ENCODE measurements around the gene MCM3AP. TPM values are rescaled to one million over a fixed set of nuclear protein-coding genes. Genes with fewer than 3 reads are reported as not detected.

Gene MCM3AP
- total RNA-seq, result 130 TPM

GRCh38 chr21:46285206-46285661 is at the start of gene MCM3AP:
MCM3AP (minus strand) TSS chr21:46285611; CDS start chr21:46285286, 325 bp downstream.

GRCh38 chr21:46323710-46324389 is 38.4 kb upstream of the MCM3AP start, which contains the start of the genes C21orf58 and PCNT:
C21orf58 (minus strand) TSS chr21:46323870; CDS start chr21:46322738, 1,132 bp downstream.
PCNT (plus strand) TSS chr21:46324156; CDS start chr21:46324229, 73 bp downstream.

GRCh38 chr21:46285761-46286647 is 593 bp upstream of the MCM3AP start, which contains the start of gene YBEY:
YBEY (plus strand) TSS chr21:46286342; CDS start chr21:46286914, 572 bp downstream.

GRCh38 chr21:46228345-46229051 is 56.9 kb downstream of the MCM3AP start, which contains the start of gene LSS:
LSS (minus strand) TSS chr21:46228774; CDS start chr21:46228745, 29 bp downstream.

Other genes starting within 250 kb of the MCM3AP start
- 17.8 TPM for gene COL6A2, start 187.5 kb downstream of the MCM3AP start, total RNA-seq
- 2.2 TPM for gene FTCD, start 130.0 kb downstream of the MCM3AP start, total RNA-seq
- 10.3 TPM for gene SPATC1L, start 101.2 kb downstream of the MCM3AP start, total RNA-seq
- 118 TPM for gene LSS, start 56.8 kb downstream of the MCM3AP start, total RNA-seq
- gene YBEY, start 731 bp upstream of the MCM3AP start, total RNA-seq, result 15.7 TPM
- gene C21orf58, start 38.3 kb upstream of the MCM3AP start, total RNA-seq, result 5.9 TPM
- 58.8 TPM for gene PCNT, start 38.5 kb upstream of the MCM3AP start, total RNA-seq
- gene DIP2A, start 173.3 kb upstream of the MCM3AP start, total RNA-seq, result 101 TPM